HL-60 (cell line): ENCODE data around the gene EFCC1.

Source experiments
- DNase-seq, 2 experiments: peaks; one replicate each; pipeline ENCODE4 v3.0.0-alpha.2; 2010 to 2020; ENCODE audit warnings: low read depth in 1 of 2, low spot score in 1 of 2
- H3K27ac ChIP-seq: fragments of 250-450 bp; sonication (Bioruptor Pico); replicated peaks from 2 replicates; pipeline ENCODE4 v1.5.1; 2020; ENCODE audit warnings: mild to moderate bottlenecking, moderate library complexity
- H3K27me3 ChIP-seq: fragments of 250-450 bp; sonication (Bioruptor Pico); 2 replicates; pipeline ENCODE4 v1.5.1; 2021; ENCODE audit warnings: mild to moderate bottlenecking, moderate library complexity; ENCODE audit not compliant: insufficient read depth, poor library complexity, severe bottlenecking
- H3K4me3 ChIP-seq: replicated peaks from 2 replicates; pipeline ENCODE4 v1.5.1; 2011; ENCODE audit warnings: mild to moderate bottlenecking, control low read depth, low read length; ENCODE audit not compliant: insufficient read depth
- CTCF ChIP-seq: IDR thresholded peaks from one replicate; pipeline ENCODE4 v1.5.1; 2011; ENCODE audit warnings: low read length, control low read depth, inconsistent platforms; ENCODE audit not compliant: insufficient read depth
- GABPA ChIP-seq: IDR thresholded peaks from 2 replicates; pipeline ENCODE4 v1.6.1; 2012; ENCODE audit warnings: low read depth
- POLR2AphosphoS5 ChIP-seq: IDR thresholded peaks from 2 replicates; pipeline ENCODE4 v1.6.1; 2012; ENCODE audit warnings: low read depth
- REST ChIP-seq: IDR thresholded peaks from 2 replicates; pipeline ENCODE4 v1.6.1; 2012; ENCODE audit warnings: low read depth; ENCODE audit not compliant: insufficient replicate concordance
- SPI1 ChIP-seq: IDR thresholded peaks from 2 replicates; pipeline ENCODE4 v1.6.1; 2012; ENCODE audit warnings: low read depth, mild to moderate bottlenecking, borderline replicate concordance

The EFCC1 gene

GRCh38 chr3:128994173-128994512, 7.0 kb upstream of the EFCC1 start:
- Histone ChIP-seq H3K27me3 (no peaks in the 10 kb centered on the region), H3K4me3 (no peak overlapping the region)
- no peak for TF ChIP-seq REST
- no peak for TF ChIP-seq CTCF
- no peak for TF ChIP-seq GABPA
- no peak for TF ChIP-seq POLR2AphosphoS5
- no peak for TF ChIP-seq SPI1

GRCh38 chr3:128994581-128995546, 6.2 kb upstream of the EFCC1 start:
- H3K4me3 ChIP-seq = no peak overlapping the region
- DNase-seq = no peak
- no peaks in the 10 kb centered on the region for H3K27me3 ChIP-seq
- TF ChIP-seq CTCF (no peak), REST (no peak), GABPA (no peak), POLR2AphosphoS5 (no peak), SPI1 (no peak)
- no peak overlapping the region for H3K27ac ChIP-seq

More at GRCh38 chr3:128994173-128994512, 7.0 kb upstream of the EFCC1 start:
- no peak for DNase-seq
- H3K27ac ChIP-seq = no peak overlapping the region

- Histone ChIP-seq H3K4me3 (no peak overlapping the region), H3K27me3 (peaks cover 2% of the 10 kb centered on the region), H3K27ac (no peak overlapping the region)
- TF ChIP-seq REST = no peak
- no peak for TF ChIP-seq GABPA
- no peak for TF ChIP-seq SPI1
- TF ChIP-seq CTCF = no peak
- TF ChIP-seq POLR2AphosphoS5 = no peak
- no peak for DNase-seq
Observed at GRCh38 chr3:128995737-128996136, 5.4 kb upstream of the EFCC1 start.
